ENCODE measurements around the gene HOXC4. TPM values are rescaled to one million over a fixed set of nuclear protein-coding genes. Genes with fewer than 3 reads are reported as not detected.

Gene HOXC4
- polyA plus RNA-seq, 2 of the 4 experiments (the other 2 are of a cell fraction), result 1.3 to 4.0 TPM

GRCh38 chr12:54065677-54066076 is 12.0 kb downstream of the HOXC4 start:
- no peak for TF ChIP-seq ZFP36 (IDR thresholded peaks at IDR 0.05; ENCODE audit: borderline replicate concordance, partially characterized antibody)
- no peak for TF ChIP-seq RFX5 (IDR thresholded peaks at IDR 0.05)
- TF ChIP-seq CBX2 (IDR thresholded peaks at IDR 0.05; ENCODE audit: borderline replicate concordance, low read depth), result no peak
- TF ChIP-seq, protein P1, sequence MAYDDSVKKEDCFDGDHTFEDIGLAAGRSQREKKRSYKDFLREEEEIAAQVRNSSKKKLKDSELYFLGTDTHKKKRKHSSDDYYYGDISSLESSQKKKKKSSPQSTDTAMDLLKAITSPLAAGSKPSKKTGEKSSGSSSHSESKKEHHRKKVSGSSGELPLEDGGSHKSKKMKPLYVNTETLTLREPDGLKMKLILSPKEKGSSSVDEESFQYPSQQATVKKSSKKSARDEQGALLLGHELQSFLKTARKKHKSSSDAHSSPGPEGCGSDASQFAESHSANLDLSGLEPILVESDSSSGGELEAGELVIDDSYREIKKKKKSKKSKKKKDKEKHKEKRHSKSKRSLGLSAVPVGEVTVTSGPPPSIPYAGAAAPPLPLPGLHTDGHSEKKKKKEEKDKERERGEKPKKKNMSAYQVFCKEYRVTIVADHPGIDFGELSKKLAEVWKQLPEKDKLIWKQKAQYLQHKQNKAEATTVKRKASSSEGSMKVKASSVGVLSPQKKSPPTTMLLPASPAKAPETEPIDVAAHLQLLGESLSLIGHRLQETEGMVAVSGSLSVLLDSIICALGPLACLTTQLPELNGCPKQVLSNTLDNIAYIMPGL (CRISPR knock-in tag; IDR thresholded peaks at IDR 0.05; ENCODE audit: borderline replicate concordance), result no peak
- TF ChIP-seq ZSCAN20 (CRISPR knock-in tag; IDR thresholded peaks at IDR 0.05), result no peak
- TF ChIP-seq EP300 (IDR thresholded peaks at IDR 0.05), result no peak
- no peak for TF ChIP-seq NFE2L2 (conservative IDR thresholded peaks at IDR 0.05; ENCODE audit: low read length)
- no peak for TF ChIP-seq EHF (CRISPR knock-in tag; IDR thresholded peaks at IDR 0.05)
- TF ChIP-seq RAD21 (conservative IDR thresholded peaks at IDR 0.05 in 1 of 2, IDR thresholded peaks at IDR 0.05 in 1 of 2), result no peak
- no peak for TF ChIP-seq POLR2AphosphoS2 (conservative IDR thresholded peaks at IDR 0.05; ENCODE audit: low read length)
- POLR2A ChIA-PET, result no interaction called here
- CTCF ChIA-PET, result interaction anchor here (0.9 to 2.0 kb wide), 6 partner anchors 10 to 91 kb away, joined by 3 to 7 read pairs (median 4); partner anchors contain the start of gene HOXC4

GRCh38 chr12:54066408-54066807 is 12.8 kb downstream of the HOXC4 start:
- ChIA-PET POLR2A (no interaction called here), CTCF (interaction anchor here (0.9 kb wide), 1 partner anchor 30 kb away, joined by 3 read pairs; no protein-coding TSS in a partner anchor)
- TF ChIP-seq HOXB5 (CRISPR knock-in tag; IDR thresholded peaks at IDR 0.05) (no peak), JUN (IDR thresholded peaks at IDR 0.05) (no peak), ZC3H11A (IDR thresholded peaks at IDR 0.05) (no peak), CBX2 (IDR thresholded peaks at IDR 0.05; ENCODE audit: borderline replicate concordance, low read depth) (no peak), TFCP2L1 (CRISPR knock-in tag; IDR thresholded peaks at IDR 0.05) (no peak), FOSL2 (IDR thresholded peaks at IDR 0.05) (no peak), FOSL2 (CRISPR knock-in tag; IDR thresholded peaks at IDR 0.05) (no peak), ZSCAN20 (CRISPR knock-in tag; IDR thresholded peaks at IDR 0.05) (no peak), MAZ (IDR thresholded peaks at IDR 0.05; ENCODE audit: borderline replicate concordance, low read depth, low read length) (no peak), EP300 (IDR thresholded peaks at IDR 0.05) (no peak), ZFP36 (IDR thresholded peaks at IDR 0.05; ENCODE audit: borderline replicate concordance, partially characterized antibody) (no peak), BHLHE40 (IDR thresholded peaks at IDR 0.05; ENCODE audit: low read depth, low read length) (no peak), EHMT2 (IDR thresholded peaks at IDR 0.05; ENCODE audit: low read depth) (no peak), SREBF2 (IDR thresholded peaks at IDR 0.05) (no peak), FOXS1 (CRISPR knock-in tag; IDR thresholded peaks at IDR 0.05) (no peak), MYC (IDR thresholded peaks at IDR 0.05; ENCODE audit: borderline replicate concordance, low read length) (no peak), PBX3 (IDR thresholded peaks at IDR 0.05) (no peak), ATOH8 (CRISPR knock-in tag; IDR thresholded peaks at IDR 0.05; ENCODE audit: low read depth) (no peak)
- TF ChIP-seq, protein P2, sequence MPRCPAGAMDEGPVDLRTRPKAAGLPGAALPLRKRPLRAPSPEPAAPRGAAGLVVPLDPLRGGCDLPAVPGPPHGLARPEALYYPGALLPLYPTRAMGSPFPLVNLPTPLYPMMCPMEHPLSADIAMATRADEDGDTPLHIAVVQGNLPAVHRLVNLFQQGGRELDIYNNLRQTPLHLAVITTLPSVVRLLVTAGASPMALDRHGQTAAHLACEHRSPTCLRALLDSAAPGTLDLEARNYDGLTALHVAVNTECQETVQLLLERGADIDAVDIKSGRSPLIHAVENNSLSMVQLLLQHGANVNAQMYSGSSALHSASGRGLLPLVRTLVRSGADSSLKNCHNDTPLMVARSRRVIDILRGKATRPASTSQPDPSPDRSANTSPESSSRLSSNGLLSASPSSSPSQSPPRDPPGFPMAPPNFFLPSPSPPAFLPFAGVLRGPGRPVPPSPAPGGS (IDR thresholded peaks at IDR 0.05), result no peak
- TF ChIP-seq, protein P3, sequence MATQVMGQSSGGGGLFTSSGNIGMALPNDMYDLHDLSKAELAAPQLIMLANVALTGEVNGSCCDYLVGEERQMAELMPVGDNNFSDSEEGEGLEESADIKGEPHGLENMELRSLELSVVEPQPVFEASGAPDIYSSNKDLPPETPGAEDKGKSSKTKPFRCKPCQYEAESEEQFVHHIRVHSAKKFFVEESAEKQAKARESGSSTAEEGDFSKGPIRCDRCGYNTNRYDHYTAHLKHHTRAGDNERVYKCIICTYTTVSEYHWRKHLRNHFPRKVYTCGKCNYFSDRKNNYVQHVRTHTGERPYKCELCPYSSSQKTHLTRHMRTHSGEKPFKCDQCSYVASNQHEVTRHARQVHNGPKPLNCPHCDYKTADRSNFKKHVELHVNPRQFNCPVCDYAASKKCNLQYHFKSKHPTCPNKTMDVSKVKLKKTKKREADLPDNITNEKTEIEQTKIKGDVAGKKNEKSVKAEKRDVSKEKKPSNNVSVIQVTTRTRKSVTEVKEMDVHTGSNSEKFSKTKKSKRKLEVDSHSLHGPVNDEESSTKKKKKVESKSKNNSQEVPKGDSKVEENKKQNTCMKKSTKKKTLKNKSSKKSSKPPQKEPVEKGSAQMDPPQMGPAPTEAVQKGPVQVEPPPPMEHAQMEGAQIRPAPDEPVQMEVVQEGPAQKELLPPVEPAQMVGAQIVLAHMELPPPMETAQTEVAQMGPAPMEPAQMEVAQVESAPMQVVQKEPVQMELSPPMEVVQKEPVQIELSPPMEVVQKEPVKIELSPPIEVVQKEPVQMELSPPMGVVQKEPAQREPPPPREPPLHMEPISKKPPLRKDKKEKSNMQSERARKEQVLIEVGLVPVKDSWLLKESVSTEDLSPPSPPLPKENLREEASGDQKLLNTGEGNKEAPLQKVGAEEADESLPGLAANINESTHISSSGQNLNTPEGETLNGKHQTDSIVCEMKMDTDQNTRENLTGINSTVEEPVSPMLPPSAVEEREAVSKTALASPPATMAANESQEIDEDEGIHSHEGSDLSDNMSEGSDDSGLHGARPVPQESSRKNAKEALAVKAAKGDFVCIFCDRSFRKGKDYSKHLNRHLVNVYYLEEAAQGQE (IDR thresholded peaks at IDR 0.05), result no peak
- Histone ChIP-seq H3K9me3 (no peaks in the 10 kb centered on the region), H3K4me1 (no peaks in the 10 kb centered on the region), H3K4me3 (no peak overlapping the region), H3K27ac (no peak overlapping the region), H3K4me2 (no peak overlapping the region)
- 63% methylated on average over 1 of the region's 1 CpG for WGBS (ENCODE audit: missing lambda C conversion rate)
- DNase-seq (ENCODE audit: low read depth in 1 of 2, low spot score in 1 of 2) (no peak), ATAC-seq (no peak), FAIRE-seq (no peak)

More at GRCh38 chr12:54065677-54066076, 12.0 kb downstream of the HOXC4 start:
- H3K4me1 ChIP-seq, result no peaks in the 10 kb centered on the region
- no peak for ATAC-seq
- no peak overlapping the region for H3K4me3 ChIP-seq
- no peak overlapping the region for H3K4me2 ChIP-seq
- no peak overlapping the region for H3K27ac ChIP-seq
- no peak for DNase-seq (ENCODE audit: low read depth in 1 of 2, low spot score in 1 of 2)
- H3K9me3 ChIP-seq, result no peaks in the 10 kb centered on the region
- no peak for FAIRE-seq

Measured in A549 (cell line).